MCF 10A (cell line): ENCODE results near the gene LHCGR. TPM values are rescaled to one million over a fixed set of nuclear protein-coding genes. Genes with fewer than 3 reads are reported as not detected.

Experiments
- BruUV-seq: library from RNA; stranded (reverse); fragments of 400-500 nt; replicated peaks from 2 replicates; lab custom pipeline; 2021; lab: Mats Ljungman, UMichigan
- CTCF ChIA-PET: fragments of 300-600 bp; sonication (Branson Sonifier 250); formaldehyde crosslinking; extraction: SDS; loops from one replicate; lab custom pipeline; 2021; ENCODE audit warnings: antibody characterized with exemption, inconsistent platforms; lab: Yijun Ruan, JAX
- POLR2A ChIA-PET: fragments of 300-600, 350-650 bp; sonication (Branson Sonifier 250); formaldehyde crosslinking; extraction: SDS; loops from one replicate; lab custom pipeline; 2020; ENCODE audit warnings: antibody characterized with exemption, inconsistent platforms; lab: Yijun Ruan, JAX
- DNase-seq: peaks from one replicate; pipeline ENCODE4 v3.0.0-alpha.2; 2018; ENCODE audit not compliant: unreplicated experiment
- H3K27ac Mint-ChIP-seq: one replicate; pipeline ENCODE4 v1.8.0; 2022; ENCODE audit warnings: mild to moderate bottlenecking, low read depth, mixed read lengths; ENCODE audit not compliant: unreplicated experiment
- H3K27me3 Mint-ChIP-seq: one replicate; pipeline ENCODE4 v1.8.0; 2022; ENCODE audit warnings: mixed read lengths; ENCODE audit not compliant: insufficient read depth, unreplicated experiment
- H3K36me3 Mint-ChIP-seq: one replicate; pipeline ENCODE4 v1.8.0; 2022; ENCODE audit warnings: mild to moderate bottlenecking, moderate library complexity, mixed read lengths; ENCODE audit not compliant: insufficient read depth, unreplicated experiment
- H3K4me1 Mint-ChIP-seq: one replicate; pipeline ENCODE4 v1.8.0; 2022; ENCODE audit warnings: mixed read lengths; ENCODE audit not compliant: insufficient read depth, unreplicated experiment
- H3K4me3 Mint-ChIP-seq: one replicate; pipeline ENCODE4 v1.8.0; 2022; ENCODE audit warnings: mild to moderate bottlenecking, moderate library complexity, mixed read lengths; ENCODE audit not compliant: unreplicated experiment
- H3K9me3 Mint-ChIP-seq: one replicate; pipeline ENCODE4 v1.8.0; 2022; ENCODE audit warnings: mixed read lengths; ENCODE audit not compliant: unreplicated experiment
- CTCF ChIP-seq: fragments of 200-600 bp; IDR thresholded peaks from one replicate; pipeline ENCODE4 v1.8.0; 2022; ENCODE audit warnings: antibody characterized with exemption, mild to moderate bottlenecking; ENCODE audit not compliant: unreplicated experiment
- intact Hi-C: fragments of 100-400 bp; cut with micrococcal nuclease; formaldehyde crosslinking; loops from 2 replicates; pipeline ENCODE4 v1.14.1; 2022
- total RNA-seq: library from RNA; stranded (reverse); gene quantifications from 2 replicates; pipeline ENCODE4 v1.2.3, GENCODE V29; 2022

Gene LHCGR
- total RNA-seq, 1 experiment from 2014 or later, result not detected

- ChIA-PET CTCF (no interaction called here), POLR2A (interaction anchor here (0.6 kb wide), 1 partner anchor 1778 kb away, joined by 3 read pairs; no protein-coding TSS in a partner anchor)
- TF ChIP-seq CTCF, result no peak
- H3K36me3 Mint-ChIP-seq, result no peaks in the 10 kb centered on the region
- BruUV-seq, result no TSS peak
- H3K9me3 Mint-ChIP-seq, result no peaks in the 10 kb centered on the region
- H3K4me3 Mint-ChIP-seq, result no peak overlapping the region
- no peak overlapping the region for H3K27ac Mint-ChIP-seq
- H3K4me1 Mint-ChIP-seq, result no peaks in the 10 kb centered on the region
- intact Hi-C loops, result no loop called here
- DNase-seq, result no peak
- no peaks in the 10 kb centered on the region for H3K27me3 Mint-ChIP-seq
Measured at GRCh38 chr2:48693066-48693465, 62.5 kb downstream of the LHCGR start.

GRCh38 chr2:48691935-48692691, 63.4 kb downstream of the LHCGR start:
- ChIA-PET CTCF (no interaction called here), POLR2A (no interaction called here)
- no peak for TF ChIP-seq CTCF
- no peaks in the 10 kb centered on the region for H3K9me3 Mint-ChIP-seq
- no TSS peak for BruUV-seq
- DNase-seq, result no peak
- H3K4me3 Mint-ChIP-seq, result no peak overlapping the region
- H3K27ac Mint-ChIP-seq, result no peak overlapping the region
- intact Hi-C loops, result no loop called here
- H3K27me3 Mint-ChIP-seq, result no peaks in the 10 kb centered on the region
- no peaks in the 10 kb centered on the region for H3K36me3 Mint-ChIP-seq
- H3K4me1 Mint-ChIP-seq, result no peaks in the 10 kb centered on the region

GRCh38 chr2:48685126-48685525, 70.4 kb downstream of the LHCGR start:
- intact Hi-C loops, result no loop called here
- DNase-seq, result no peak
- H3K9me3 Mint-ChIP-seq, result peaks cover 6% of the 10 kb centered on the region
- H3K27me3 Mint-ChIP-seq, result no peaks in the 10 kb centered on the region
- no peak overlapping the region for H3K27ac Mint-ChIP-seq
- no peaks in the 10 kb centered on the region for H3K36me3 Mint-ChIP-seq
- H3K4me3 Mint-ChIP-seq, result no peak overlapping the region
- TF ChIP-seq CTCF, result no peak
- BruUV-seq, result no TSS peak
- H3K4me1 Mint-ChIP-seq, result no peaks in the 10 kb centered on the region
- ChIA-PET POLR2A (interaction anchor here (0.6 kb wide), 1 partner anchor 147 kb away, joined by 3 read pairs; no protein-coding TSS in a partner anchor), CTCF (interaction anchor here (0.6 to 0.7 kb wide), 3 partner anchors 21 to 1808 kb away, joined by 3 read pairs; no protein-coding TSS in a partner anchor)

GRCh38 chr2:48677450-48677849, 78.1 kb downstream of the LHCGR start:
- Mint-ChIP-seq H3K9me3 (no peaks in the 10 kb centered on the region), H3K4me1 (no peaks in the 10 kb centered on the region), H3K27me3 (no peaks in the 10 kb centered on the region), H3K4me3 (no peak overlapping the region), H3K27ac (no peak overlapping the region), H3K36me3 (no peaks in the 10 kb centered on the region)
- CTCF ChIA-PET, result no interaction called here
- POLR2A ChIA-PET, result no interaction called here
- no peak for TF ChIP-seq CTCF
- no peak for DNase-seq
- intact Hi-C loops, result no loop called here
- no TSS peak for BruUV-seq
